Iris pigment epithelial cell (primary cell): ENCODE results near the gene DELE1.

Experiments
- DNase-seq: peaks from one replicate; pipeline ENCODE4 v3.0.0-alpha.2; 2011; ENCODE audit warnings: low read depth

DELE1 gene

GRCh38 chr5:141926434-141926833 lies 2.8 kb downstream of the DELE1 start:
- DNase-seq, result no peak

- DNase-seq, result no peak
Measured at GRCh38 chr5:141928051-141928450, 4.4 kb downstream of the DELE1 start.

GRCh38 chr5:141929398-141930058 lies 5.9 kb downstream of the DELE1 start:
- DNase-seq, result no peak

- no peak for DNase-seq
Measured at GRCh38 chr5:141931694-141932093, 8.0 kb downstream of the DELE1 start.

GRCh38 chr5:141933151-141933550 lies 9.5 kb downstream of the DELE1 start:
- no peak for DNase-seq

GRCh38 chr5:141934099-141934844 lies 10.6 kb downstream of the DELE1 start:
- DNase-seq, result peak; percentile 8

- no peak for DNase-seq
Measured at GRCh38 chr5:141935538-141935937, 11.9 kb downstream of the DELE1 start.

- DNase-seq, result no peak
Measured at GRCh38 chr5:141940695-141941271, 17.1 kb downstream of the DELE1 start.

GRCh38 chr5:141941307-141941706 lies 17.6 kb downstream of the DELE1 start:
- DNase-seq, result no peak

GRCh38 chr5:141941779-141942178 lies 18.1 kb downstream of the DELE1 start:
- DNase-seq, result no peak

- no peak for DNase-seq
Measured at GRCh38 chr5:141942185-141942857, 18.6 kb downstream of the DELE1 start.

GRCh38 chr5:141944076-141944475 lies 20.4 kb downstream of the DELE1 start:
- no peak for DNase-seq

- peak; percentile 14 for DNase-seq
Measured at GRCh38 chr5:141945511-141946051, 21.9 kb downstream of the DELE1 start.

- no peak for DNase-seq
Measured at GRCh38 chr5:141947316-141947715, 23.6 kb downstream of the DELE1 start.

- DNase-seq, result no peak
Measured at GRCh38 chr5:141948812-141949211, 25.1 kb downstream of the DELE1 start.

GRCh38 chr5:141949511-141949910 lies 25.8 kb downstream of the DELE1 start:
- DNase-seq, result no peak

- DNase-seq, result no peak
Measured at GRCh38 chr5:141950207-141951005, 26.7 kb downstream of the DELE1 start.

- DNase-seq, result no peak
Measured at GRCh38 chr5:141951332-141951781, 27.7 kb downstream of the DELE1 start.

- DNase-seq, result no peak
Measured at GRCh38 chr5:141952020-141952419, 28.3 kb downstream of the DELE1 start.

- no peak for DNase-seq
Measured at GRCh38 chr5:141954194-141954593, 30.5 kb downstream of the DELE1 start.

GRCh38 chr5:141957367-141957996 lies 33.8 kb downstream of the DELE1 start:
- DNase-seq, result no peak
